CD8-positive, alpha-beta memory T cell (primary cell): ENCODE results near the gene GNB2. TPM values are rescaled to one million over a fixed set of nuclear protein-coding genes. Genes with fewer than 3 reads are reported as not detected.
A peak's percentile ranks its signal among the peaks of the same experiment; 100 is the strongest.

Experiments used
- CTCF ChIA-PET: fragments of 350-600 bp; sonication (Branson Sonifier 250); formaldehyde crosslinking; loops from one replicate; lab custom pipeline; 2021; ENCODE audit warnings: antibody characterized with exemption; lab: Charles Lee
- POLR2A ChIA-PET: fragments of 350-600 bp; sonication (Branson Sonifier 250); formaldehyde crosslinking; loops from one replicate; lab custom pipeline; 2021; ENCODE audit warnings: antibody characterized with exemption; lab: Charles Lee
- DNase-seq, 5 donors: peaks; one replicate each; pipeline versions ENCODE4 v3.0.0 to v3.0.0-alpha.2; 2020 to 2022; ENCODE audit warnings: mixed read lengths in 1 of 5
- H3K27ac ChIP-seq: one replicate; pipeline ENCODE4 v1.7.0; 2013; ENCODE audit warnings: low read depth, mild to moderate bottlenecking, low read length, moderate library complexity
- H3K27me3 ChIP-seq: 2 replicates; pipeline ENCODE4 v1.7.0; 2013; ENCODE audit warnings: low read length, mild to moderate bottlenecking; ENCODE audit not compliant: insufficient read depth, poor library complexity, severe bottlenecking
- H3K36me3 ChIP-seq: 2 replicates; pipeline ENCODE4 v1.7.0; 2013; ENCODE audit warnings: mild to moderate bottlenecking, low read length, moderate library complexity; ENCODE audit not compliant: insufficient read depth
- H3K4me1 ChIP-seq: 2 replicates; pipeline ENCODE4 v1.7.0; 2013; ENCODE audit warnings: mild to moderate bottlenecking, low read length, moderate library complexity; ENCODE audit not compliant: insufficient read depth
- H3K4me3 ChIP-seq: 2 replicates; pipeline ENCODE4 v1.7.0; 2013; ENCODE audit warnings: mild to moderate bottlenecking, low read length
- H3K9me3 ChIP-seq: 2 replicates; pipeline ENCODE4 v1.7.0; 2013; ENCODE audit warnings: mild to moderate bottlenecking, low read length
- H3K27ac Mint-ChIP-seq, 8 donors: one replicate each; pipeline ENCODE4 v1.8.0; 2020 to 2021; ENCODE audit warnings: mixed read lengths in 8 of 8, mild to moderate bottlenecking in 6 of 8, inconsistent platforms in 3 of 8, moderate library complexity in 3 of 8
- H3K27me3 Mint-ChIP-seq, 2 donors: one replicate each; pipeline ENCODE4 v1.8.0; 2020 to 2021; ENCODE audit warnings: mixed read lengths in 2 of 2, mild to moderate bottlenecking in 1 of 2, moderate library complexity in 1 of 2
- H3K36me3 Mint-ChIP-seq, 3 donors: one replicate each; pipeline ENCODE4 v1.8.0; 2020 to 2021; ENCODE audit warnings: mixed read lengths in 3 of 3, inconsistent platforms in 1 of 3, mild to moderate bottlenecking in 1 of 3
- H3K4me1 Mint-ChIP-seq, 3 donors: one replicate each; pipeline ENCODE4 v1.8.0; 2020 to 2021; ENCODE audit warnings: mixed read lengths in 3 of 3, inconsistent platforms in 1 of 3, mild to moderate bottlenecking in 1 of 3
- H3K4me3 Mint-ChIP-seq, 7 donors: one replicate each; pipeline ENCODE4 v1.8.0; 2020 to 2021; ENCODE audit warnings: mixed read lengths in 7 of 7, mild to moderate bottlenecking in 6 of 7, moderate library complexity in 4 of 7, inconsistent platforms in 2 of 7
- H3K9me3 Mint-ChIP-seq, 5 donors: one replicate each; pipeline ENCODE4 v1.8.0; 2020 to 2022; ENCODE audit warnings: mixed read lengths in 5 of 5, mild to moderate bottlenecking in 3 of 5, moderate library complexity in 2 of 5, inconsistent platforms in 1 of 5
- polyA plus RNA-seq: library from polyadenylated mRNA; unstranded; fragments of 300-500 nt; fragmentation: Illumina TruSeq; gene quantifications from one replicate; pipeline ENCODE4 v1.2.3, GENCODE V29; 2021
- total RNA-seq, 2 experiments: library from RNA; stranded (reverse); gene quantifications; one replicate each; pipeline ENCODE4 v1.2.3, GENCODE V29; 2021

GNB2 gene
- total and polyA plus RNA-seq, 3 experiments from 2014 or later, result 62.9 to 262 (median 253) TPM

DNA sequence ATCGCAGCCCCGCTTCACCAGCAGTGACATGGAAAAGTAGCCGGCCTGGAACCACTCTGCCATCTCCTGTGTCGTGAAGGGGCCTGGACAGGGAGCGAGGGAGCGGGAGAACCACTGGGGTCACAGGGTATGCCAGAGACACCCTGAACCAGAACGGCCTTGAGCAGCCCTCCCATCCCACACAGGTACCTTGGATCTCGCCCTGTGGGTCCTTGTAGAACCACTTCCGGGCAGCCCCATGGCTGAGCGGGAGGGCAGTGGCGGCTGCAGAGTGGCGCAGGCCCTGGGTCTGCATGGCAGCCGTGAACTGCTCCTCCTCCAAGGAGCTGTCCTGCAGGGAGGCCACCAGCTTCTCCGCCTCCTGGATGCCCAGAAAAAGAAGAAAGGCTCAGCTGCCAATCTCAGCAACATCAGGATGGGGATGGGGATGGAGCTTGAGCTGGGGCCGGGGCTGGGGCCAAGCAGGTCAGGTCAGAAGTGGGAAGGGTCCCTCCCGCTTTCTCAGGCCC, 11.0 kb downstream of the GNB2 start:
- DNase-seq, result no peak
- H3K4me1 ChIP-seq, result peaks cover 16% of the 10 kb centered on the region
- H3K36me3 ChIP-seq, result peaks cover 11% of the 10 kb centered on the region
- Mint-ChIP-seq H3K36me3 (peaks cover 0 to 80% (median 2%) of the 10 kb centered on the region in 3 donors), H3K27ac (no peak overlapping the region), H3K27me3 (no peaks in the 10 kb centered on the region), H3K4me1 (peaks cover 22 to 31% (median 22%) of the 10 kb centered on the region in 3 donors), H3K9me3 (no peaks in the 10 kb centered on the region), H3K4me3 (no peak overlapping the region)
- no peak overlapping the region for H3K27ac ChIP-seq
- CTCF ChIA-PET, result interaction anchor here (0.9 to 1.9 kb wide), 4 partner anchors 21 to 79 kb away, joined by 3 to 10 read pairs (median 5); partner anchors contain the start of gene POP7
- POLR2A ChIA-PET, result no interaction called here
- no peaks in the 10 kb centered on the region for H3K9me3 ChIP-seq
- H3K4me3 ChIP-seq, result no peak overlapping the region
- H3K27me3 ChIP-seq, result no peaks in the 10 kb centered on the region

GRCh38 chr7:100685049-100685605, 11.6 kb downstream of the GNB2 start:
- H3K27ac Mint-ChIP-seq, result peak overlapping the region in 1 of 8 donors; percentile 33
- peaks cover 0 to 77% (median 2%) of the 10 kb centered on the region in 3 donors for H3K36me3 Mint-ChIP-seq
- no peak for DNase-seq
- Histone ChIP-seq H3K4me3 (no peak overlapping the region), H3K27me3 (no peaks in the 10 kb centered on the region), H3K9me3 (no peaks in the 10 kb centered on the region), H3K36me3 (peaks cover 11% of the 10 kb centered on the region), H3K27ac (no peak overlapping the region), H3K4me1 (peaks cover 15% of the 10 kb centered on the region)
- ChIA-PET CTCF (interaction anchor here (1.3 to 1.9 kb wide), 3 partner anchors 20 to 122 kb away, joined by 3 to 10 read pairs (median 6); partner anchors contain the start of gene POP7), POLR2A (no interaction called here)
- H3K9me3 Mint-ChIP-seq, result no peaks in the 10 kb centered on the region
- H3K4me1 Mint-ChIP-seq, result peaks cover 18 to 31% (median 23%) of the 10 kb centered on the region in 3 donors
- H3K27me3 Mint-ChIP-seq, result no peaks in the 10 kb centered on the region
- no peak overlapping the region for H3K4me3 Mint-ChIP-seq

DNA sequence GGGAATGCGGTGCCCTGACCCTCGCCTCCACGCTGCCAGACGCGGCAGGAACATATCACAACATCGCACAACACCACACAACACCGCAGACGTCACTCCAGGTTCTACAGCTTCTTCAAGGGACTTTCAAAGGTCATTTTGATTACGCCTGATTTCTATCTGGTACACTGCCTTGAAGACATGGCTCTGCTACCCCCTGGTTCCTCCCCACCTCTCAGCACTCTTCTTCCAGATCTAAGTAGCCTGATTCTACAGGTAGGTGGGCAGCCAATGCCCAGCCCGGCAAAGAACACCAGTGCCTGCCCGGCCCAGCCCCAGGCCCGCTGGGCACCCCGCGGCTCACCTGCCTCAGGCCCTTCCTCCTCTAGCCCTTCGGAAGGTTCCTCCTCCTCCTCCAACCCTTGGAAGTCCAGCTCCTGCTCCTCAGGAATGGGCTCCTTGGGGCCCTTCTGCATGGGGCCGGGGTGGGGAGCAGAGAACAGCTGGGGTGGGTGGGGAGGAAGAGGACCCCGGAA, 12.1 kb downstream of the GNB2 start:
- Histone ChIP-seq H3K9me3 (no peaks in the 10 kb centered on the region), H3K4me3 (no peak overlapping the region), H3K27me3 (no peaks in the 10 kb centered on the region), H3K36me3 (peaks cover 11% of the 10 kb centered on the region), H3K4me1 (peaks cover 9% of the 10 kb centered on the region), H3K27ac (no peak overlapping the region)
- peak overlapping the region in 1 of 8 donors; percentile 33 for H3K27ac Mint-ChIP-seq
- ChIA-PET CTCF (interaction anchor here (1.2 to 1.4 kb wide), 3 partner anchors 19 to 122 kb away, joined by 3 to 6 read pairs (median 3); no protein-coding TSS in a partner anchor), POLR2A (no interaction called here)
- no peaks in the 10 kb centered on the region for H3K9me3 Mint-ChIP-seq
- no peaks in the 10 kb centered on the region for H3K27me3 Mint-ChIP-seq
- DNase-seq, result no peak
- peaks cover 0 to 72% (median 2%) of the 10 kb centered on the region in 3 donors for H3K36me3 Mint-ChIP-seq
- no peak overlapping the region for H3K4me3 Mint-ChIP-seq
- H3K4me1 Mint-ChIP-seq, result peaks cover 13 to 27% (median 22%) of the 10 kb centered on the region in 3 donors

- no peak overlapping the region for H3K27ac Mint-ChIP-seq
- H3K27me3 Mint-ChIP-seq, result no peaks in the 10 kb centered on the region
- CTCF ChIA-PET, result interaction anchor here (1.2 to 1.3 kb wide), 2 partner anchors 18 to 123 kb away, joined by 3 read pairs; no protein-coding TSS in a partner anchor
- DNase-seq, result no peak
- H3K4me3 Mint-ChIP-seq, result no peak overlapping the region
- POLR2A ChIA-PET, result no interaction called here
- peaks cover 0 to 69% (median 2%) of the 10 kb centered on the region in 3 donors for H3K36me3 Mint-ChIP-seq
- Histone ChIP-seq H3K36me3 (peaks cover 11% of the 10 kb centered on the region), H3K9me3 (no peaks in the 10 kb centered on the region), H3K27ac (no peak overlapping the region), H3K4me1 (peaks cover 11% of the 10 kb centered on the region), H3K27me3 (no peaks in the 10 kb centered on the region), H3K4me3 (no peak overlapping the region)
- peaks cover 7 to 23% (median 20%) of the 10 kb centered on the region in 3 donors for H3K4me1 Mint-ChIP-seq
- H3K9me3 Mint-ChIP-seq, result no peaks in the 10 kb centered on the region
Measured at GRCh38 chr7:100686201-100686821, 12.8 kb downstream of the GNB2 start.

GRCh38 chr7:100686822-100687211, 13.3 kb downstream of the GNB2 start:
- Mint-ChIP-seq H3K4me1 (peaks cover 11 to 23% (median 20%) of the 10 kb centered on the region in 3 donors), H3K4me3 (no peak overlapping the region), H3K36me3 (peaks cover 0 to 68% (median 2%) of the 10 kb centered on the region in 3 donors), H3K9me3 (no peaks in the 10 kb centered on the region), H3K27ac (no peak overlapping the region), H3K27me3 (no peaks in the 10 kb centered on the region)
- Histone ChIP-seq H3K9me3 (no peaks in the 10 kb centered on the region), H3K27me3 (no peaks in the 10 kb centered on the region), H3K36me3 (peaks cover 11% of the 10 kb centered on the region), H3K4me3 (no peak overlapping the region), H3K4me1 (peaks cover 12% of the 10 kb centered on the region), H3K27ac (no peak overlapping the region)
- POLR2A ChIA-PET, result no interaction called here
- no peak for DNase-seq
- CTCF ChIA-PET, result interaction anchor here (1.2 kb wide), 1 partner anchor 18 kb away, joined by 3 read pairs; no protein-coding TSS in a partner anchor

- Mint-ChIP-seq H3K4me3 (no peak overlapping the region), H3K4me1 (peaks cover 16 to 28% (median 24%) of the 10 kb centered on the region in 3 donors), H3K27me3 (no peaks in the 10 kb centered on the region), H3K36me3 (peaks cover 0 to 65% (median 2%) of the 10 kb centered on the region in 3 donors), H3K9me3 (no peaks in the 10 kb centered on the region), H3K27ac (no peak overlapping the region)
- peaks cover 15% of the 10 kb centered on the region for H3K4me1 ChIP-seq
- no peak overlapping the region for H3K27ac ChIP-seq
- no peaks in the 10 kb centered on the region for H3K9me3 ChIP-seq
- POLR2A ChIA-PET, result interaction anchor here (0.6 kb wide), 1 partner anchor 123 kb away, joined by 5 read pairs; no protein-coding TSS in a partner anchor
- DNase-seq, result no peak
- peaks cover 11% of the 10 kb centered on the region for H3K36me3 ChIP-seq
- H3K4me3 ChIP-seq, result no peak overlapping the region
- no peaks in the 10 kb centered on the region for H3K27me3 ChIP-seq
- CTCF ChIA-PET, result interaction anchor here (1.8 kb wide), 1 partner anchor 128 kb away, joined by 7 read pairs; no protein-coding TSS in a partner anchor
Measured at GRCh38 chr7:100687261-100687660, 13.7 kb downstream of the GNB2 start.

- H3K27me3 Mint-ChIP-seq, result no peaks in the 10 kb centered on the region
- peaks cover 21 to 34% (median 30%) of the 10 kb centered on the region in 3 donors for H3K4me1 Mint-ChIP-seq
- no peak for DNase-seq
- H3K9me3 Mint-ChIP-seq, result no peaks in the 10 kb centered on the region
- CTCF ChIA-PET, result interaction anchor here (1.5 to 1.8 kb wide), 2 partner anchors 124 to 128 kb away, joined by 5 to 7 read pairs; no protein-coding TSS in a partner anchor
- no peaks in the 10 kb centered on the region for H3K27me3 ChIP-seq
- POLR2A ChIA-PET, result interaction anchor here (0.6 to 1.4 kb wide), 2 partner anchors 104 to 124 kb away, joined by 3 to 5 read pairs; no protein-coding TSS in a partner anchor
- H3K4me3 Mint-ChIP-seq, result no peak overlapping the region
- peaks cover 20% of the 10 kb centered on the region for H3K4me1 ChIP-seq
- no peaks in the 10 kb centered on the region for H3K9me3 ChIP-seq
- no peak overlapping the region for H3K27ac ChIP-seq
- no peak overlapping the region for H3K4me3 ChIP-seq
- peak overlapping the region in 4 of 8 donors; percentile 26 to 77 (median 54) for H3K27ac Mint-ChIP-seq
- peaks cover 11% of the 10 kb centered on the region for H3K36me3 ChIP-seq
- H3K36me3 Mint-ChIP-seq, result peaks cover 0 to 62% (median 2%) of the 10 kb centered on the region in 3 donors
Measured at GRCh38 chr7:100687751-100688300, 14.3 kb downstream of the GNB2 start.
